KMS-11 (cell line): ENCODE measurements around the gene SIRPA.

Experiments used
- H2AFZ ChIP-seq: fragments of 200-600 bp; sonication (generic); 2 replicates; pipeline ENCODE4 v1.6.1; 2016; ENCODE audit warnings: antibody characterized with exemption, mixed run types, low read depth
- H3K27ac ChIP-seq: fragments of 200-600 bp; sonication (generic); 2 replicates; pipeline ENCODE4 v1.6.1; 2016; ENCODE audit warnings: mild to moderate bottlenecking, mixed run types
- H3K27me3 ChIP-seq: fragments of 200-600 bp; sonication (generic); 2 replicates; pipeline ENCODE4 v1.6.1; 2017; ENCODE audit warnings: mild to moderate bottlenecking, low read depth, mixed run types, moderate library complexity; ENCODE audit not compliant: insufficient read depth
- H3K36me3 ChIP-seq: fragments of 200-600 bp; sonication (generic); 2 replicates; pipeline ENCODE4 v1.6.1; 2017; ENCODE audit warnings: mild to moderate bottlenecking, mixed run types; ENCODE audit not compliant: insufficient read depth
- H3K4me1 ChIP-seq: fragments of 200-600 bp; sonication (generic); 2 replicates; pipeline ENCODE4 v1.6.1; 2016; ENCODE audit warnings: mild to moderate bottlenecking, low read depth, mixed run types; ENCODE audit not compliant: poor library complexity, severe bottlenecking
- H3K4me2 ChIP-seq: fragments of 200-600 bp; sonication (generic); 2 replicates; pipeline ENCODE4 v1.7.0; 2016; ENCODE audit warnings: mild to moderate bottlenecking, mixed run types
- H3K4me3 ChIP-seq: fragments of 200-600 bp; sonication (generic); IDR thresholded peaks from 2 replicates; pipeline ENCODE4 v1.6.1; 2017; ENCODE audit warnings: low read depth, low read length, mixed read lengths; ENCODE audit not compliant: insufficient read depth
- H3K79me2 ChIP-seq: fragments of 200-600 bp; sonication (generic); 2 replicates; pipeline ENCODE4 v1.6.1; 2016; ENCODE audit warnings: low read depth, mixed run types; ENCODE audit not compliant: insufficient read depth
- H3K9ac ChIP-seq: fragments of 200-600 bp; sonication (generic); 2 replicates; pipeline ENCODE4 v1.6.1; 2016; ENCODE audit warnings: mild to moderate bottlenecking, mixed run types
- H4K20me1 ChIP-seq: fragments of 200-600 bp; sonication (generic); 2 replicates; pipeline ENCODE4 v1.6.1; 2016; ENCODE audit warnings: mild to moderate bottlenecking, mixed run types; ENCODE audit not compliant: insufficient read depth
- CTCF ChIP-seq: fragments of 200-600 bp; sonication (generic); conservative IDR thresholded peaks from 2 replicates; pipeline ENCODE4 v1.6.1; 2017; ENCODE audit warnings: low read depth, mild to moderate bottlenecking, antibody characterized with exemption, low read length, moderate library complexity, mixed read lengths

The SIRPA gene

GRCh38 chr20:1887756-1888155 is 7.5 kb upstream of the SIRPA start:
- Histone ChIP-seq H4K20me1 (no peaks in the 10 kb centered on the region), H3K4me2 (no peak overlapping the region), H3K4me1 (no peaks in the 10 kb centered on the region), H3K9ac (no peak overlapping the region), H3K36me3 (no peaks in the 10 kb centered on the region), H3K4me3 (no peak overlapping the region), H3K79me2 (no peaks in the 10 kb centered on the region), H2AFZ (no peak overlapping the region), H3K27ac (no peak overlapping the region), H3K27me3 (no peaks in the 10 kb centered on the region)
- no peak for TF ChIP-seq CTCF

GRCh38 chr20:1888796-1889463 is 6.3 kb upstream of the SIRPA start:
- Histone ChIP-seq H3K36me3 (no peaks in the 10 kb centered on the region), H3K4me3 (no peak overlapping the region), H3K4me2 (no peak overlapping the region), H3K9ac (no peak overlapping the region), H3K27me3 (no peaks in the 10 kb centered on the region), H3K4me1 (no peaks in the 10 kb centered on the region), H4K20me1 (no peaks in the 10 kb centered on the region), H2AFZ (no peak overlapping the region), H3K27ac (no peak overlapping the region), H3K79me2 (no peaks in the 10 kb centered on the region)
- no peak for TF ChIP-seq CTCF

- Histone ChIP-seq H2AFZ (no peak overlapping the region), H3K9ac (no peak overlapping the region), H3K36me3 (no peaks in the 10 kb centered on the region), H4K20me1 (no peaks in the 10 kb centered on the region), H3K4me3 (no peak overlapping the region), H3K27ac (no peak overlapping the region), H3K4me2 (no peak overlapping the region), H3K4me1 (no peaks in the 10 kb centered on the region), H3K79me2 (no peaks in the 10 kb centered on the region), H3K27me3 (no peaks in the 10 kb centered on the region)
- no peak for TF ChIP-seq CTCF
These were observed 4.5 kb upstream of the SIRPA start for GRCh38 chr20:1890469-1891262.

- no peak overlapping the region for H2AFZ ChIP-seq
- H3K4me2 ChIP-seq: no peak overlapping the region
- H3K27ac ChIP-seq: no peak overlapping the region
- H3K9ac ChIP-seq: no peak overlapping the region
- H4K20me1 ChIP-seq: no peaks in the 10 kb centered on the region
- no peaks in the 10 kb centered on the region for H3K79me2 ChIP-seq
- TF ChIP-seq CTCF: no peak
- no peaks in the 10 kb centered on the region for H3K27me3 ChIP-seq
- H3K36me3 ChIP-seq: no peaks in the 10 kb centered on the region
- no peak overlapping the region for H3K4me3 ChIP-seq
- H3K4me1 ChIP-seq: no peaks in the 10 kb centered on the region
These were observed 3.7 kb upstream of the SIRPA start for GRCh38 chr20:1891263-1892118.
